Measurements from ENCODE around the gene LAMA3. TPM values are rescaled to one million over a fixed set of nuclear protein-coding genes. Genes with fewer than 3 reads are reported as not detected.

Gene LAMA3
- total RNA-seq, 1 experiment from 2014 or later, result 5.6 TPM

DNA sequence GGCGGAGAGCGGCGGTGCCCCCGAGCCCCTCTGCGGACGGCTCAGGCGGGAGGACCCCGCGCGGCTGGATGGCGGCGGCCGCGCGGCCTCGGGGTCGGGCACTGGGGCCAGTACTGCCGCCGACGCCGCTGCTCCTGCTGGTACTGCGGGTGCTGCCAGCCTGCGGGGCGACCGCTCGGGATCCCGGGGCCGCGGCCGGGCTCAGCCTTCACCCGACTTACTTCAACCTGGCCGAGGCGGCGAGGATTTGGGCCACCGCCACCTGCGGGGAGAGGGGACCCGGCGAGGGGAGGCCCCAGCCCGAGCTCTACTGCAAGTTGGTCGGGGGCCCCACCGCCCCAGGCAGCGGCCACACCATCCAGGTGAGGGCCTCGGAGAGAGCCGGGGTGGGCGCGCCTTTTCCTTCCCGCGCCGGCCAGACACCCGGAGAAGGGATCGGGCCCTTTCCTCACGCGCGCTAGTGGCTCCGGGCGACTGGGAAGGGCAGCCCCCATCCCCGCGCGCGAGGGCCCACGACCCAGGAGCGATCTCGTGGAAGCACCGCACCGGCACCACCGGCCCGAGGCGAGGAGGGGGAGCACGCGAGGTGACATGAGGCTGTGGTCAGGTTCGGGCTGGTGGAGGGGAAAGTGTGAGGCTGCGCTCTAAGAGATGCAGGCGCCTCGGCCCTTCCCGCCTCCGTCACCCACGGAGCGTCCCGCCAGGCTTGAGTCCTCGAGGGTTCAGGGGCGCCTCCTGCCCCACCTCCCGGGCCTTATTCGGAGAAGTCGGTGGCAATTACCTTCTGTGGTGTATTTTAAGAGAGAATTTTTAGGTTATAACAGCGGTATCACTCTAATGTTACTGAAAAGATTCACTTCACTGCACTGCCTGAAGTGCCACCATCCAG, 607 bp downstream of the LAMA3 start:
- Histone ChIP-seq H3K79me2 (ENCODE audit: insufficient read depth, low read length) (no peaks in the 10 kb centered on the region), H3K4me2 (ENCODE audit: low read length) (peak overlapping the region; percentile 92), H3K4me1 (ENCODE audit: control insufficient read depth in 1 of 2, insufficient read depth in 2 of 2, low read length in 2 of 2) (peaks cover 16 to 33% of the 10 kb centered on the region in 2 experiments), H3K36me3 (ENCODE audit: control insufficient read depth in 1 of 2, insufficient read depth in 2 of 2, low read length in 2 of 2) (no peaks in the 10 kb centered on the region), H3K27me3 (ENCODE audit: insufficient read depth, low read length) (no peaks in the 10 kb centered on the region), H3K9me3 (ENCODE audit: control insufficient read depth in 1 of 2, insufficient read depth in 1 of 2, low read depth in 1 of 2, low read length in 2 of 2) (no peaks in the 10 kb centered on the region), H2AFZ (ENCODE audit: low read depth, low read length, poor library complexity, severe bottlenecking) (no peak overlapping the region), H3K9me2 (ENCODE audit: insufficient read depth) (no peaks in the 10 kb centered on the region), H4K20me1 (ENCODE audit: insufficient read depth) (no peaks in the 10 kb centered on the region), H3K9ac (ENCODE audit: low read length) (peak overlapping the region; percentile 56), H3K4me3 (replicated peaks in 1 of 2; ENCODE audit: low read depth in 1 of 2, low read length in 2 of 2) (peak overlapping the region; percentile 28 to 58), H3K27ac (ENCODE audit: low read depth, low read length) (no peak overlapping the region; the same call in 1 of the 2 replicates)
- ATAC-seq (no peak; the same call in 1 of the 2 replicates), DNase-seq (ENCODE audit: low read depth, low spot score) (no peak)
- POLR2A ChIA-PET, result no interaction called here
- CTCF ChIA-PET, result no interaction called here
- intact Hi-C loops (cut with micrococcal nuclease), result no loop called here
- RAD21 ChIA-PET (ENCODE audit: low non-redundant PET in 1 of 2, low total read pairs in 2 of 2, uncharacterized antibody in 2 of 2, unreplicated experiment in 2 of 2), result no interaction called here
- no TSS peak for BruUV-seq (replicated peaks)
- no peak for TF ChIP-seq YY1 (IDR thresholded peaks at IDR 0.05; ENCODE audit: extremely low read depth, insufficient replicate concordance, low read depth, low read length)

DNA sequence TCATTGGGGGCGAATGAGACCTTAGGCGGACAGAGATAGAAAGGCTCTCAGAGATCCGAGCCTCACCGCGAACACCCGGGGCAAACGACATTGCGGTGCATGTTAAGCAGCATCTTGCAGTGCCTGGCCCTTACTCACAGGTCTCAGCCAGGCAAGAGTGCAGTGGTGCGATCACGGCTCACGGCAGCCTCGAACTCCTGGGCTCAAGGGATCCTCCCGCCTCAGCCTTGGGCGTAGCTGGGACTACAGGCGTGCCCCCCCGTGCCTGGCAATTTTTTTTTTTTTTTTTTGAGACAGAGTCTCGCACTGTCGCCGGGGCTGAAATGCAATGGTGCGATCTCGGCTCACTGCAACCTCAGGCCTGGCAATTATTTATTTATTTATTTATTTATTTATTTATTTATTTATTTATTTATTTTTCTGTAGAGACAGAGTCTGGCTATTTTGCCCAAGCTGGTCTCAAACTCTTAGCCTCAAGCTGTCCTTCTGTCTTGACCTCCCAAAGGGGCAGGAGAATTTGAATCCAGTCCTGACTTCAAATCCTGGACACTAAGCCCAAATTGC, 1.3 kb downstream of the LAMA3 start:
- H4K20me1 ChIP-seq (ENCODE audit: insufficient read depth), result no peaks in the 10 kb centered on the region
- no peak for ATAC-seq
- H3K9me2 ChIP-seq (ENCODE audit: insufficient read depth), result no peaks in the 10 kb centered on the region
- H3K4me2 ChIP-seq (ENCODE audit: low read length), result no peak overlapping the region
- intact Hi-C loops (cut with micrococcal nuclease), result no loop called here
- no peak overlapping the region for H3K27ac ChIP-seq (ENCODE audit: low read depth, low read length)
- H2AFZ ChIP-seq (ENCODE audit: low read depth, low read length, poor library complexity, severe bottlenecking), result no peak overlapping the region
- CTCF ChIA-PET, result interaction anchor here (1.4 kb wide), 1 partner anchor 13 kb away, joined by 4 read pairs; no protein-coding TSS in a partner anchor
- no peak overlapping the region for H3K4me3 ChIP-seq (replicated peaks in 1 of 2; ENCODE audit: low read depth in 1 of 2, low read length in 2 of 2)
- peaks cover 21 to 40% of the 10 kb centered on the region in 2 experiments for H3K4me1 ChIP-seq (ENCODE audit: control insufficient read depth in 1 of 2, insufficient read depth in 2 of 2, low read length in 2 of 2)
- BruUV-seq (replicated peaks), result no TSS peak
- H3K9me3 ChIP-seq (ENCODE audit: control insufficient read depth in 1 of 2, insufficient read depth in 1 of 2, low read depth in 1 of 2, low read length in 2 of 2), result no peaks in the 10 kb centered on the region
- no peaks in the 10 kb centered on the region for H3K79me2 ChIP-seq (ENCODE audit: insufficient read depth, low read length)
- POLR2A ChIA-PET, result no interaction called here
- DNase-seq (ENCODE audit: low read depth, low spot score), result no peak
- no peak overlapping the region for H3K9ac ChIP-seq (ENCODE audit: low read length)
- no peaks in the 10 kb centered on the region for H3K27me3 ChIP-seq (ENCODE audit: insufficient read depth, low read length)
- RAD21 ChIA-PET (ENCODE audit: low non-redundant PET in 1 of 2, low total read pairs in 2 of 2, uncharacterized antibody in 2 of 2, unreplicated experiment in 2 of 2), result no interaction called here
- no peaks in the 10 kb centered on the region for H3K36me3 ChIP-seq (ENCODE audit: control insufficient read depth in 1 of 2, insufficient read depth in 2 of 2, low read length in 2 of 2)
- no peak for TF ChIP-seq YY1 (IDR thresholded peaks at IDR 0.05; ENCODE audit: extremely low read depth, insufficient replicate concordance, low read depth, low read length)
- TF ChIP-seq SIN3A (IDR thresholded peaks at IDR 0.05; ENCODE audit: low read depth), result no peak
- no peak for TF ChIP-seq ZFX (IDR thresholded peaks at IDR 0.05)
- TF ChIP-seq RAD21 (IDR thresholded peaks at IDR 0.05; ENCODE audit: low read depth), result no peak
- no peak for TF ChIP-seq ELF1 (IDR thresholded peaks at IDR 0.05; ENCODE audit: borderline replicate concordance, low read depth)
- TF ChIP-seq, protein P1, sequence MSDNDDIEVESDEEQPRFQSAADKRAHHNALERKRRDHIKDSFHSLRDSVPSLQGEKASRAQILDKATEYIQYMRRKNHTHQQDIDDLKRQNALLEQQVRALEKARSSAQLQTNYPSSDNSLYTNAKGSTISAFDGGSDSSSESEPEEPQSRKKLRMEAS (IDR thresholded peaks at IDR 0.05), result no peak
- TF ChIP-seq, protein P2, sequence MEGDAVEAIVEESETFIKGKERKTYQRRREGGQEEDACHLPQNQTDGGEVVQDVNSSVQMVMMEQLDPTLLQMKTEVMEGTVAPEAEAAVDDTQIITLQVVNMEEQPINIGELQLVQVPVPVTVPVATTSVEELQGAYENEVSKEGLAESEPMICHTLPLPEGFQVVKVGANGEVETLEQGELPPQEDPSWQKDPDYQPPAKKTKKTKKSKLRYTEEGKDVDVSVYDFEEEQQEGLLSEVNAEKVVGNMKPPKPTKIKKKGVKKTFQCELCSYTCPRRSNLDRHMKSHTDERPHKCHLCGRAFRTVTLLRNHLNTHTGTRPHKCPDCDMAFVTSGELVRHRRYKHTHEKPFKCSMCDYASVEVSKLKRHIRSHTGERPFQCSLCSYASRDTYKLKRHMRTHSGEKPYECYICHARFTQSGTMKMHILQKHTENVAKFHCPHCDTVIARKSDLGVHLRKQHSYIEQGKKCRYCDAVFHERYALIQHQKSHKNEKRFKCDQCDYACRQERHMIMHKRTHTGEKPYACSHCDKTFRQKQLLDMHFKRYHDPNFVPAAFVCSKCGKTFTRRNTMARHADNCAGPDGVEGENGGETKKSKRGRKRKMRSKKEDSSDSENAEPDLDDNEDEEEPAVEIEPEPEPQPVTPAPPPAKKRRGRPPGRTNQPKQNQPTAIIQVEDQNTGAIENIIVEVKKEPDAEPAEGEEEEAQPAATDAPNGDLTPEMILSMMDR (IDR thresholded peaks at IDR 0.05 in 2 of 3, conservative IDR thresholded peaks at IDR 0.05 in 1 of 3; ENCODE audit: borderline replicate concordance in 1 of 3, insufficient read depth in 1 of 3, low read depth in 2 of 3, low read length in 2 of 3), result no peak
- no peak for TF ChIP-seq EZH2phosphoT487 (IDR thresholded peaks at IDR 0.05; ENCODE audit: borderline replicate concordance)
- TF ChIP-seq CEBPB (IDR thresholded peaks at IDR 0.05; ENCODE audit: low read depth), result no peak
- no peak for TF ChIP-seq EZH2 (IDR thresholded peaks at IDR 0.05)
- TF ChIP-seq SRF (IDR thresholded peaks at IDR 0.05; ENCODE audit: low read depth), result no peak
- no peak for TF ChIP-seq CBX3 (IDR thresholded peaks at IDR 0.05; ENCODE audit: low read depth)
- no peak for TF ChIP-seq SP1 (IDR thresholded peaks at IDR 0.05; ENCODE audit: low read depth)
- no peak for TF ChIP-seq JUND (IDR thresholded peaks at IDR 0.05)
- TF ChIP-seq, protein P3, sequence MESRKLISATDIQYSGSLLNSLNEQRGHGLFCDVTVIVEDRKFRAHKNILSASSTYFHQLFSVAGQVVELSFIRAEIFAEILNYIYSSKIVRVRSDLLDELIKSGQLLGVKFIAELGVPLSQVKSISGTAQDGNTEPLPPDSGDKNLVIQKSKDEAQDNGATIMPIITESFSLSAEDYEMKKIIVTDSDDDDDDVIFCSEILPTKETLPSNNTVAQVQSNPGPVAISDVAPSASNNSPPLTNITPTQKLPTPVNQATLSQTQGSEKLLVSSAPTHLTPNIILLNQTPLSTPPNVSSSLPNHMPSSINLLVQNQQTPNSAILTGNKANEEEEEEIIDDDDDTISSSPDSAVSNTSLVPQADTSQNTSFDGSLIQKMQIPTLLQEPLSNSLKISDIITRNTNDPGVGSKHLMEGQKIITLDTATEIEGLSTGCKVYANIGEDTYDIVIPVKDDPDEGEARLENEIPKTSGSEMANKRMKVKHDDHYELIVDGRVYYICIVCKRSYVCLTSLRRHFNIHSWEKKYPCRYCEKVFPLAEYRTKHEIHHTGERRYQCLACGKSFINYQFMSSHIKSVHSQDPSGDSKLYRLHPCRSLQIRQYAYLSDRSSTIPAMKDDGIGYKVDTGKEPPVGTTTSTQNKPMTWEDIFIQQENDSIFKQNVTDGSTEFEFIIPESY (IDR thresholded peaks at IDR 0.05; ENCODE audit: extremely low read depth, insufficient replicate concordance, low read length), result no peak

Data from HCT116 (cell line).